HepG2 (cell line): ENCODE data around the gene RCOR1.

ENCODE experiments used
- CTCF ChIP-seq: sonication (generic); formaldehyde crosslinking; IDR thresholded peaks from 2 replicates; pipeline ENCODE4 v1.5.0; 2020; ENCODE audit warnings: mild to moderate bottlenecking, missing genetic modification reagents, moderate library complexity
- ETS1 ChIP-seq: sonication (generic); formaldehyde crosslinking; IDR thresholded peaks from 2 replicates; pipeline ENCODE4 v1.4.0; 2020; ENCODE audit warnings: missing genetic modification reagents
- FOSL1 ChIP-seq: sonication (generic); formaldehyde crosslinking; IDR thresholded peaks from 2 replicates; pipeline ENCODE4 v1.9.0; 2021; ENCODE audit warnings: missing genetic modification reagents, borderline replicate concordance
- FOXK2 ChIP-seq: fragments of 450-650 bp; IDR thresholded peaks from 2 replicates; pipeline ENCODE4 v1.6.1; 2016
- KAT2B ChIP-seq: fragments of 150-350 bp; IDR thresholded peaks from 2 replicates; pipeline ENCODE4 v1.6.1; 2014; ENCODE audit warnings: low read depth, low read length, borderline replicate concordance
- MAFK ChIP-seq, 2 experiments: IDR thresholded peaks in 1 of 2; conservative IDR thresholded peaks in 1 of 2; 2 replicates each; pipeline ENCODE4 v1.6.1; 2011; ENCODE audit warnings: improper control_type of control experiment in 2 of 2, low read length in 2 of 2
- MYC ChIP-seq: sonication (generic); formaldehyde crosslinking; IDR thresholded peaks from 2 replicates; pipeline ENCODE4 v1.9.0; 2021; ENCODE audit warnings: missing genetic modification reagents, borderline replicate concordance
- SP2 ChIP-seq: sonication (generic); formaldehyde crosslinking; IDR thresholded peaks from 2 replicates; pipeline ENCODE4 v1.5.1; 2020; ENCODE audit warnings: mild to moderate bottlenecking, missing genetic modification reagents
- ZBTB7B ChIP-seq: sonication (generic); formaldehyde crosslinking; IDR thresholded peaks from 2 replicates; pipeline ENCODE4 v1.4.0; 2020; ENCODE audit warnings: missing genetic modification reagents
- ZNF10 ChIP-seq: sonication (generic); formaldehyde crosslinking; IDR thresholded peaks from 2 replicates; pipeline ENCODE4 v1.4.0; 2020; ENCODE audit warnings: mild to moderate bottlenecking, low read depth, missing genetic modification reagents, borderline replicate concordance
- ZNF543 ChIP-seq: sonication (generic); formaldehyde crosslinking; IDR thresholded peaks from 2 replicates; pipeline ENCODE4 v1.4.0; 2020; ENCODE audit warnings: mild to moderate bottlenecking, missing genetic modification reagents
- ZNF678 ChIP-seq: sonication (generic); formaldehyde crosslinking; IDR thresholded peaks from 2 replicates; pipeline ENCODE4 v1.4.0; 2020; ENCODE audit warnings: mild to moderate bottlenecking, missing genetic modification reagents
- ZNF83 ChIP-seq: sonication (generic); formaldehyde crosslinking; IDR thresholded peaks from 2 replicates; pipeline ENCODE4 v1.4.0; 2020; ENCODE audit warnings: missing genetic modification reagents, mild to moderate bottlenecking, borderline replicate concordance

GRCh38 chr14:102616318-102616717 lies 23.9 kb downstream of the RCOR1 start:
- TF ChIP-seq ZNF543 (CRISPR knock-in tag): no peak
- no peak for TF ChIP-seq FOSL1 (CRISPR knock-in tag)
- TF ChIP-seq FOXK2: no peak
- no peak for TF ChIP-seq CTCF (CRISPR knock-in tag)
- no peak for TF ChIP-seq ETS1 (CRISPR knock-in tag)
- TF ChIP-seq MAFK (conservative IDR thresholded peaks at IDR 0.05 in 1 of 2, IDR thresholded peaks at IDR 0.05 in 1 of 2; ENCODE audit: low read length in 2 of 2): no peak
- no peak for TF ChIP-seq KAT2B
- TF ChIP-seq ZNF678 (CRISPR knock-in tag): no peak
- no peak for TF ChIP-seq MYC (CRISPR knock-in tag)
- TF ChIP-seq ZBTB7B (CRISPR knock-in tag): no peak
- no peak for TF ChIP-seq ZNF10 (CRISPR knock-in tag)
- no peak for TF ChIP-seq SP2 (CRISPR knock-in tag)
- TF ChIP-seq ZNF83: no peak
